NCI-H345 treated with DMSO at 0.1 percent for 48 hours (cell line): ENCODE data around the gene TNFRSF11A.

ENCODE experiments used
- DNase-seq: peaks from one replicate; lab custom pipeline; 2025; ENCODE audit not compliant: unreplicated experiment; lab: John Stamatoyannopoulos, UW

Gene TNFRSF11A

DNA sequence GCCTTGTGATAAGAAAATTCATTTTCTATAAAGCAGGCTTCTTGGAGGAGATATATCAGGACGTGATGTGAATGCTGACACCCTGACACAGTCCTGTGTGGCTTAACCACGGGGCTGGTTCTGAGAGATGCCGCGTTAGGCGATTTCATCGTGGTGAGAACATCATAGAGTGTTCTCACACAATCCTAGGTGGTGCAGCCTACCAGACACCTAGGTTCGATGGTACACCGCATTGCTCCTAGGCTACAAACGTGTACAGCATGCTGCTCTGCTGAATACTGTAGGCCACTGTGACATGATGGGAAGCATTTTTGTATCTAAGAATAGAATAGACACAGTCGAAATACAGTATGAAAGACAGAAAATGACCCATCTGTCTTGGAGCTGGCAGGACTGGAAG, 82.5 kb downstream of the TNFRSF11A start:
- DNase-seq, result no peak

DNA sequence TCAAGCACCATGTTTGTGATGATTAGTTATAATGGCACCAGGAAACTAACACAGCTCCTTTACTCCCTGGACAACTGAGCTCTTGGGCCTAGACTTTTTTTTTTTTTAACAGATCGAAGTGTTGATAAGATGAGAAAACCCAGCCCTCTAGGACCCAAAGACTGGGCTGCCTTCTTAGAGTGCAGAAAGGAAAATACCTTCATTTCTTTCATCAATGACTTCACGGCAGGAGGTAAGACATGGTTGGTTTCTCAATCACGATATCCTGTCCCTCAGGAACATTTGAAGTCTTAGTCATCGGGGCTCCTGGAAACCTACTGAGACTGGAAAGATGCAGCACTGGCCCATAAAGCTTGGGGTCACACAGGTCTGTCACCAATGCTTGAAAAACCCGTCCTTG, 84.7 kb downstream of the TNFRSF11A start:
- no peak for DNase-seq

- DNase-seq, result no peak
Measured at GRCh38 chr18:62412231-62412979, 87.3 kb downstream of the TNFRSF11A start.

DNA sequence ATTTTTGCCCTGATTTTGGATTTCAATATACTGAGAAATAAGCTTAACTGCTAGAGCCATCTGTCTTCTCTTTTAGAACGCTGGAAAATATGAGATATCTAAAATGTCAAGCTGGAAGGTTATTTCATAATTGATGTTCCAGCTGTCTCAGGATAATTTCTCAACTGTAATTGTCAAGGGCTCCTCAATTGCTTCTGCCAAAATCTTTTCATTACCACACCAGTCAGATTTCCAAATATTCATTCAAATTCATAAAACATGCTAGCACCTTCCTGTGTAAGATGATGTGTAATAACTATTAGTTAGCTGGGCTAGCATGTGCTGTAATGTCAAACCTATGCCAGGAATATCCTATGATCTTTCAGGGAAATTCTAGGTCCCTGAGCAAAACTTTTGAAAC, 88.1 kb downstream of the TNFRSF11A start:
- DNase-seq, result no peak

DNA sequence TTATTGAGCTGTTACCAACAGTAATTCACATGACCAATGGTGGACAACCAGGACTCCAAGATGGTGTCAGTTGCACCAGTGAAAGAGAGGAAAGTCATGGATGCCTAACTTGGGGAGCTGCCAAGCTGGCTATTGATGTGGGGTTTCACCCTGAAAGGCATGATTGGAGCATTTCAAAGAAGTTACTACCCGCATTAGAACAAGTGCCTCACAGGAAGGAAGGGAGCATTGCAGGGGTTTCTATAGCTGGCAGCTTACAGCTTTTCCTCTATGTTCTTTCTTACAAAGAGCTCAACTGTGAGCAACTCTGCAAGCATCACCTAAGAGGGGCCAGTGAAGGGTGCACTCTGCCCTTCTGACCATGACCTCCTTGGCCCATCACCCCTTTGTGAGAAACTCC, 93.1 kb downstream of the TNFRSF11A start:
- DNase-seq, result no peak

- no peak for DNase-seq
Measured at GRCh38 chr18:62420151-62420512, 95.0 kb downstream of the TNFRSF11A start.

GRCh38 chr18:62420513-62421209, 95.6 kb downstream of the TNFRSF11A start:
- DNase-seq, result no peak

GRCh38 chr18:62425465-62426190, 100.5 kb downstream of the TNFRSF11A start:
- peak; percentile 92 for DNase-seq

GRCh38 chr18:62426191-62426488, 101.0 kb downstream of the TNFRSF11A start:
- no peak for DNase-seq

DNA sequence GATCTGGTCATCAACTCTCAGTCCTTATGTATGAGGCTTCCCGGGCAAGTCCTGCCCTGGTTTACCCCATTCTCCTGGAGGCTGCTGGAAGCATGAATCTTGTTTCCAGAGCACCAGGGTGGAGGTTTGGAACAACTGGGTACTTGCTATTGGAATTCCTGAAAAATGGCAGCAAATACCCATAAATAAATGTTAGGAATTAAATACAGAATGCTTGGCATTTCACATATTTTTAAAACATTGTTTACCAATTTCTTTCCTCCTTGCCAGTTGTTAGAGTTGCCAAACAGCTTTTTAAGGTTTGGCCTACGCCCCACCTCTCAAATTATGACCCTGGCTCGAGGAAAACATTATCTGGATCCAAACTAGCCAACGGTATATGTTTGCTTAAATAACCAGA, 107.1 kb downstream of the TNFRSF11A start:
- DNase-seq, result no peak

DNA sequence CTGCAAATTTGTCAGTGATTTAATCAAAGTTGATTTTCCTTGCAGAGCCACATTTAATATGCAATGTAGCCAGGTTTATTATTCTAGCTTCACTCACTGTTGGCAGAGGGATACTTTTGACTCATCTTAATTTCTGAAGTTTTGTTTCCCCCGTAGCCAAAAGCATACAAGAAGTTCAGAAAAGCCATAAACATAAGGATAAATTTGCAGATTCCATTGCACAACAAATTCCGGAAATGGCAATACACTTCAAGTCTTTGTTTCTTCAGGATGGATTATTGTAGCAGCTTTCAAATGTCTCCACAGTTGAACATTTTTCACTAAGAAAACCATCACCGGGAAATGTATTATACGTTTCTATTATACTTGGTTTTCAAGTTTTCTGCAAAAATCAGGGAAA, 109.7 kb downstream of the TNFRSF11A start:
- no peak for DNase-seq

DNA sequence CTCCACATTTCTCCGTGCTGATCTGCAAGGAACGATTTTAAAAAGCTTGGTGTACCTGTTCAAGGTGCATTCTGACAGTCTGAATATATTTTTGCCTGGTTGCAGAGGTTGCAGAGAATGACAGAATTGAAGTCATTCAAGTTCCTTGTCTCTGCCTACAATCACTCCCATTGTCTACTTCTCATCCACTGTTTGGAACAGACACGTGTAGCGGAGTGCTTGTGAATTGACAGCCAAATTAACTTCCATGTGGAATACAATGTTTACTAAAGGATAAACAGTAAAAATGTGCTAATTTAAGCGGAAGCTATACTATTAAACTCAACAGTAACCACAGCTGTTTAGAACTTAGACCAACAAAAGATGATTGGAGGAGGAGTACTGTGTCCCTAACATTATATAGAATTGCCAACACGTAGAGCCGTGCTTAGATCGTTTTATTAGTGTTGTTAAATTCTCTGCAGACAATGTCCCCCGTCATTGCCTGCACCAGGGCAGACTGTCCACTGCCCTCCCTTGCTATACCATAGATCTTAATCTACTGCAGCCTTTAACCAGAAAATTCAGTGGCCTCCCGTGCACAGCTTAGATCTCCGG, 110.4 kb downstream of the TNFRSF11A start:
- no peak for DNase-seq

- DNase-seq, result no peak
Measured at GRCh38 chr18:62436636-62437234, 111.6 kb downstream of the TNFRSF11A start.

- DNase-seq, result no peak
Measured at GRCh38 chr18:62437235-62438017, 112.3 kb downstream of the TNFRSF11A start.

DNA sequence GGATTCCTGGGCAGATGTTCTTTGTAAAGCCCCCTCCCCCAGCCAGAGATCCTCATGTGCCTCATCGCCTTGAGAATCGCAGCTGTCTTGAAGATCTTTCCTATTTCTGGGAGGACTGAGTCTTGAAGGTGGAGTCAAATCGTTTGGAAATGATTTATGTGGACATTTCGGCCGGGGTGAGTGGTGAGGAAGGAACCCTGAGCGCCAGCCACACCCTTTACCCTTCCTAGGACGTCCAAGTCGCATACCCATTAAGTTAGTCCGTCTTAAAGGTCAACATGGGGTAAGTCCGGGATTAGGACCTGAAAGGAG, 112.9 kb downstream of the TNFRSF11A start:
- no peak for DNase-seq

GRCh38 chr18:62438402-62438801, 113.3 kb downstream of the TNFRSF11A start:
- DNase-seq, result no peak

- DNase-seq, result no peak
Measured at GRCh38 chr18:62438866-62439265, 113.8 kb downstream of the TNFRSF11A start.
